ENCODE measurements around the gene ZSWIM5.

- no peak for TF ChIP-seq POLR2A (IDR thresholded peaks at IDR 0.05)
- TF ChIP-seq CTCF (IDR thresholded peaks at IDR 0.05): no peak
These were observed 155.2 kb downstream of the ZSWIM5 start for GRCh38 chr1:45051005-45051772.

Data from breast epithelium (tissue), 3 donors.